Caco-2 (cell line): ENCODE results near the gene FOLR3. TPM values are rescaled to one million over a fixed set of nuclear protein-coding genes. Genes with fewer than 3 reads are reported as not detected.
"Not testable (repeated sequence)": the region's sequence is repeated elsewhere in the genome, so short reads cannot be mapped to it uniquely, and the experiment has no call there.

Source experiments
- BruUV-seq: library from RNA; stranded (reverse); fragments of 400-500 nt; replicated peaks from 2 replicates; lab custom pipeline; 2021; lab: Mats Ljungman, UMichigan
- CTCF ChIA-PET: fragments of 300-600 bp; sonication (Branson Sonifier 250); formaldehyde crosslinking; loops from one replicate; lab custom pipeline; 2022; ENCODE audit warnings: antibody characterized with exemption; lab: Charles Lee
- POLR2A ChIA-PET: fragments of 300-600 bp; sonication (Branson Sonifier 250); formaldehyde crosslinking; loops from one replicate; lab custom pipeline; 2022; ENCODE audit warnings: antibody characterized with exemption; lab: Charles Lee
- DNase-seq, 2 experiments: peaks; one replicate each; pipeline versions ENCODE4 v3.0.0 to v3.0.0-alpha.2; 2020 to 2022
- H3K27me3 ChIP-seq: replicated peaks from 2 replicates; pipeline ENCODE4 v1.6.0; 2011; ENCODE audit warnings: low read length; ENCODE audit not compliant: control insufficient read depth, insufficient read depth
- H3K36me3 ChIP-seq: 2 replicates; pipeline ENCODE4 v1.5.1; 2011; ENCODE audit warnings: low read length; ENCODE audit not compliant: control insufficient read depth, insufficient read depth
- H3K4me1 ChIP-seq: fragments of 250-450 bp; sonication (Bioruptor Pico); 2 replicates; pipeline ENCODE4 v1.5.1; 2020; ENCODE audit warnings: mild to moderate bottlenecking
- H3K4me3 ChIP-seq: 2 replicates; pipeline ENCODE4 v1.5.1; 2011; ENCODE audit warnings: low read depth, mild to moderate bottlenecking, control low read depth, low read length
- H3K9me3 ChIP-seq: fragments of 250-450 bp; sonication (Bioruptor Pico); 2 replicates; pipeline ENCODE4 v1.5.1; 2020; ENCODE audit warnings: mild to moderate bottlenecking, moderate library complexity
- H3K27ac Mint-ChIP-seq: one replicate; pipeline ENCODE4 v1.8.0; 2022; ENCODE audit warnings: mixed read lengths; ENCODE audit not compliant: unreplicated experiment
- H3K27me3 Mint-ChIP-seq: one replicate; pipeline ENCODE4 v1.8.0; 2022; ENCODE audit warnings: mixed read lengths; ENCODE audit not compliant: insufficient read depth, unreplicated experiment
- H3K36me3 Mint-ChIP-seq: one replicate; pipeline ENCODE4 v1.8.0; 2022; ENCODE audit warnings: mild to moderate bottlenecking, mixed read lengths; ENCODE audit not compliant: insufficient read depth, unreplicated experiment
- H3K4me1 Mint-ChIP-seq: one replicate; pipeline ENCODE4 v1.8.0; 2022; ENCODE audit warnings: low read depth, mixed read lengths; ENCODE audit not compliant: unreplicated experiment
- H3K4me3 Mint-ChIP-seq: one replicate; pipeline ENCODE4 v1.8.0; 2022; ENCODE audit warnings: mild to moderate bottlenecking, moderate library complexity, mixed read lengths; ENCODE audit not compliant: unreplicated experiment
- H3K9me3 Mint-ChIP-seq: one replicate; pipeline ENCODE4 v1.8.0; 2022; ENCODE audit warnings: mixed read lengths; ENCODE audit not compliant: unreplicated experiment
- intact Hi-C: fragments of 100-400 bp; cut with micrococcal nuclease; formaldehyde crosslinking; loops from one replicate; pipeline ENCODE4 v1.10.0; 2022; ENCODE audit not compliant: unreplicated experiment
- total RNA-seq: library from RNA; stranded (reverse); gene quantifications from 2 replicates; pipeline ENCODE4 v1.2.3, GENCODE V29; 2022
- TF ChIP-seq, protein P1 (sequence below), 2 experiments: fragments of 200-600 bp in 1 of 2; IDR thresholded peaks; 1 replicate in 1 of 2; 2 replicates in 1 of 2; pipeline versions ENCODE4 v1.5.1 to v1.8.0; 2011 to 2022; ENCODE audit warnings: antibody characterized with exemption in 1 of 2, control low read depth in 1 of 2, inconsistent platforms in 1 of 2, low read depth in 1 of 2, low read length in 1 of 2, mild to moderate bottlenecking in 1 of 2, moderate library complexity in 1 of 2; ENCODE audit not compliant: insufficient read depth in 1 of 2, severe bottlenecking in 1 of 2, unreplicated experiment in 1 of 2

The FOLR3 gene
- total RNA-seq, 1 experiment from 2014 or later, result not detected

DNA sequence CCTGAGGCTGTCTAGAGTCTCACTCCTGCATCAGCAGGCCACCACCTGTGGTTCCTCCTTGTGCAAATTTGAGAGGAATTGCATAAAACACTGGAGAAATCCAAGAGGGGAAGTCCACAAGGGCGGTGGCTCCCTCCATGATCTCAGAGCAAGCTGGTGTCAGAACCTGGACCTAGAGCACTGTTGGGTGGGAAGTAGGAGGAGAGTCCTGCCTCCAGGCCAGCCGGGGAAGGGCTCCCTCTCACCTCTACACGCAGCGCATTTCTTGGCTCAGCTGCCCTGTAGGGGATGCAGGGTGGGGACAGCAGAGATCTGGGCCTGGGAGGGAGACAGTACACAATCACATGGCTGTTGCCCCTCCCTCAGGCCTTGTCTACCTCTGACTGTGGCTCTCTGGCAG lies 36.5 kb downstream of the FOLR3 start:
- intact Hi-C loops, result not testable (repeated sequence)

DNA sequence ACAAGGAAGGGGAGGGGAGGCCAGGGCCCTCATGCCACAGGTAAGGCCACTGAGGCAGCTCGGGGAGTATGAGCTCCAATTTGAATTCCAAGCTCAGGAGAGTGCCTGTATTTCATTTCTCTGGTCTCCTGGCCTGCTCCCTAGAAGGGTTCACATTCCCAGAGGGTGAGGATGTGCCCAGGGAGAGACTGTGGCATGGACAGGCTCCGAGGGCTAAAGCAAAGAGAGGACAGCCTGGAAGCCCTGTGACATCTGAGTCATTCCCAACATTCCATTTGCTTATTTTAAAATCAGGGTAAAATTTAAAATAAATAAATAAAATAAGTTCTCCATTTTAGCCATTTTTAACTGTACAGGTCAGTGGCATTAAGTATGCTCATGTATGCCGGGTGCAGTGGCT lies 37.8 kb downstream of the FOLR3 start:
- Mint-ChIP-seq H3K4me1 (peaks cover 38% of the 10 kb centered on the region), H3K27me3 (no peaks in the 10 kb centered on the region), H3K4me3 (no peak overlapping the region), H3K27ac (peak overlapping the region; percentile 3), H3K9me3 (no peaks in the 10 kb centered on the region), H3K36me3 (peaks cover 2% of the 10 kb centered on the region)
- H3K4me3 ChIP-seq, result no peak overlapping the region
- no peaks in the 10 kb centered on the region for H3K27me3 ChIP-seq
- TF ChIP-seq, protein P1, sequence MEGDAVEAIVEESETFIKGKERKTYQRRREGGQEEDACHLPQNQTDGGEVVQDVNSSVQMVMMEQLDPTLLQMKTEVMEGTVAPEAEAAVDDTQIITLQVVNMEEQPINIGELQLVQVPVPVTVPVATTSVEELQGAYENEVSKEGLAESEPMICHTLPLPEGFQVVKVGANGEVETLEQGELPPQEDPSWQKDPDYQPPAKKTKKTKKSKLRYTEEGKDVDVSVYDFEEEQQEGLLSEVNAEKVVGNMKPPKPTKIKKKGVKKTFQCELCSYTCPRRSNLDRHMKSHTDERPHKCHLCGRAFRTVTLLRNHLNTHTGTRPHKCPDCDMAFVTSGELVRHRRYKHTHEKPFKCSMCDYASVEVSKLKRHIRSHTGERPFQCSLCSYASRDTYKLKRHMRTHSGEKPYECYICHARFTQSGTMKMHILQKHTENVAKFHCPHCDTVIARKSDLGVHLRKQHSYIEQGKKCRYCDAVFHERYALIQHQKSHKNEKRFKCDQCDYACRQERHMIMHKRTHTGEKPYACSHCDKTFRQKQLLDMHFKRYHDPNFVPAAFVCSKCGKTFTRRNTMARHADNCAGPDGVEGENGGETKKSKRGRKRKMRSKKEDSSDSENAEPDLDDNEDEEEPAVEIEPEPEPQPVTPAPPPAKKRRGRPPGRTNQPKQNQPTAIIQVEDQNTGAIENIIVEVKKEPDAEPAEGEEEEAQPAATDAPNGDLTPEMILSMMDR (IDR thresholded peaks at IDR 0.05; ENCODE audit: insufficient read depth in 1 of 2, low read depth in 1 of 2, low read length in 1 of 2, severe bottlenecking in 1 of 2, unreplicated experiment in 1 of 2), result no peak
- intact Hi-C loops, result no loop called here
- DNase-seq, result no peak
- ChIA-PET CTCF (interaction anchor here (0.6 kb wide), 1 partner anchor 258 kb away, joined by 3 read pairs; no protein-coding TSS in a partner anchor), POLR2A (no interaction called here)
- H3K9me3 ChIP-seq, result no peaks in the 10 kb centered on the region
- no TSS peak for BruUV-seq
- peaks cover 60% of the 10 kb centered on the region for H3K4me1 ChIP-seq
- H3K36me3 ChIP-seq, result 0 out of 2 replicates have a peak, but pooled peaks cover 1% of the 10 kb centered on the region

More for the DNA sequence above, 36.5 kb downstream of the FOLR3 start:
- BruUV-seq, H3K9me3 ChIP-seq, CTCF ChIA-PET, H3K4me3 Mint-ChIP-seq, H3K27me3 ChIP-seq, POLR2A ChIA-PET, H3K4me3 ChIP-seq, H3K27me3 Mint-ChIP-seq, H3K9me3 Mint-ChIP-seq, H3K36me3 Mint-ChIP-seq, DNase-seq, H3K36me3 ChIP-seq: not testable (repeated sequence)
- peaks cover 60% of the 10 kb centered on the region for H3K4me1 ChIP-seq
- peaks cover 40% of the 10 kb centered on the region for H3K4me1 Mint-ChIP-seq
- peak overlapping the region; percentile 3 for H3K27ac Mint-ChIP-seq

DNA sequence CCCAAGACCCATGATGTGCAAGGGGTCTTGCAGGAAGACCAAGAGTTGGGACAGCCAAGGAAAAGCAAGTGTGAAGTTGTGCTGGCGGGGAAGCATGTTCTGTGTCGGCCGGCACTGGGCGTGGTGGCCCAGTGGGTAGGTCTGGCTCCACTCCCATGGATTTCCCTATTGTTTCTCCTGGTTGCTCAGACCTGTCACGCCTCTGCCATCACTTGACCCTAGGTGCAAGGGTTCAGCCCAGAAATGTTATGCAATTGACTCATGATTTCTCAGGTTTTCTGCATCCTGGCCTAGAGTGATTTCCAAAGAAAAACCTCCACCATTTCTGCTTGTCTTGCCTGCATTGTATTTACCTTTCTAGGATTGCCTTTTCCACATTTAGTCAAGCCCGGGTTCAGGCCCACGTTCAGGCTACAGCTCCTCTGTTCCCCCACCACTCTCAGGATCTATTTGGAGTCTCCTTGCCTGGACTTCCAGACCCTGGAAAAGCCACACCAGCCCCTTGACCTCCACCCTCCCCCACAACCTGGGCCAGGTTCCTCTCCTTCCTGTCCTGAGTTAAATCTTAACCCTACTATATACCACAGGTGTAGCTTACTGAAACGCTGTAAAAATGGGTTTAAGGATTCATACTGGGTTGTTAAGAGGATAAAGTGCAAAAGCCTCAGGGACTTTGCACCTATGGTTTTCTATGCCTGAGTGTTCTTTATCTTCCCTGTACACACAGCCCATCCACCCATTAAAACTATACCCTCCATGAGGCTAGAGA lies 39.0 kb downstream of the FOLR3 start:
- H3K4me3 Mint-ChIP-seq, result peak overlapping the region; percentile 44
- intact Hi-C loops, result loop anchor here (1.0 kb wide), 1 partner anchor 62 kb away; the partner anchor contains the start of gene ANAPC15
- H3K36me3 Mint-ChIP-seq, result no peaks in the 10 kb centered on the region
- Histone ChIP-seq H3K36me3 (0 out of 2 replicates have a peak, but pooled peaks cover 1% of the 10 kb centered on the region), H3K4me3 (no peak overlapping the region), H3K27me3 (no peaks in the 10 kb centered on the region), H3K4me1 (peaks cover 54% of the 10 kb centered on the region), H3K9me3 (no peaks in the 10 kb centered on the region)
- H3K27ac Mint-ChIP-seq, result peak overlapping the region; percentile 91
- ChIA-PET CTCF (interaction anchor here (0.6 to 0.9 kb wide), 3 partner anchors 9 to 406 kb away, joined by 4 read pairs; no protein-coding TSS in a partner anchor), POLR2A (interaction anchor here (0.7 kb wide), 1 partner anchor 62 kb away, joined by 3 read pairs; the partner anchor contains the start of gene ANAPC15)
- TF ChIP-seq, protein P1 (IDR thresholded peaks at IDR 0.05; ENCODE audit: insufficient read depth in 1 of 2, low read depth in 1 of 2, low read length in 1 of 2, severe bottlenecking in 1 of 2, unreplicated experiment in 1 of 2), result no peak
- H3K4me1 Mint-ChIP-seq, result peaks cover 30% of the 10 kb centered on the region
- no peaks in the 10 kb centered on the region for H3K9me3 Mint-ChIP-seq
- peak; percentile 51 to 84 for DNase-seq
- no peaks in the 10 kb centered on the region for H3K27me3 Mint-ChIP-seq
- BruUV-seq, result no TSS peak
